Adrenal gland (tissue), 5 donors: ENCODE results near the gene MBOAT1.

Experiments used
- POLR2A ChIP-seq, 2 donors: fragments of 450-650 bp; IDR thresholded peaks; one replicate each; pipeline ENCODE4 v1.6.1; 2017; ENCODE audit warnings: antibody characterized with exemption in 2 of 2, mild to moderate bottlenecking in 2 of 2, moderate library complexity in 1 of 2
- TF ChIP-seq, protein P1 (sequence below), 6 experiments: fragments of 450-650 bp in 4 of 6; fragments of 200-600 bp in 2 of 6; sonication (generic) in 1 of 6; IDR thresholded peaks; 1 replicate in 5 of 6; 2 replicates in 1 of 6; pipeline versions ENCODE4 v1.5.1 to v1.8.0; 2016 to 2021; ENCODE audit warnings: antibody characterized with exemption in 6 of 6, mild to moderate bottlenecking in 2 of 6, moderate library complexity in 1 of 6
- donor health status: DM: no; HTN: no; CAD: no.

DNA sequence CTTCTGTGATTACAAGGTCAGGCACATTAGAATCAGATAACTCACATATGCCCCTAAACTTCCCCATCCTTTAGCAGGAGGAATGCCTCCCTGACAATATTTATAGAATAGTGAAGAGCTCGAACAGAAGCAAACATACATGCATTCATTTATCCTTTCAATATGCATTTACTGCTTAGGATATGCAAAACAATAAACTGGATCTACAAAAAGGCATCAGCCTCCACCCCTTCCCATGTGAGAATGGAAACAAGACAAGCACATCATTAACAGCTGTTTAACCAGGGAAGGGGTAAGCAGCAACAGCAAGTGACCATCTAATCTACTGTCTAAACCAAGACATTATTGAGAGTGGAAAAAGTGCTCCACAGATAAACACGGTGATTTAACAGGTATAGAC is 107.6 kb downstream of the MBOAT1 start:
- TF ChIP-seq, protein P1, sequence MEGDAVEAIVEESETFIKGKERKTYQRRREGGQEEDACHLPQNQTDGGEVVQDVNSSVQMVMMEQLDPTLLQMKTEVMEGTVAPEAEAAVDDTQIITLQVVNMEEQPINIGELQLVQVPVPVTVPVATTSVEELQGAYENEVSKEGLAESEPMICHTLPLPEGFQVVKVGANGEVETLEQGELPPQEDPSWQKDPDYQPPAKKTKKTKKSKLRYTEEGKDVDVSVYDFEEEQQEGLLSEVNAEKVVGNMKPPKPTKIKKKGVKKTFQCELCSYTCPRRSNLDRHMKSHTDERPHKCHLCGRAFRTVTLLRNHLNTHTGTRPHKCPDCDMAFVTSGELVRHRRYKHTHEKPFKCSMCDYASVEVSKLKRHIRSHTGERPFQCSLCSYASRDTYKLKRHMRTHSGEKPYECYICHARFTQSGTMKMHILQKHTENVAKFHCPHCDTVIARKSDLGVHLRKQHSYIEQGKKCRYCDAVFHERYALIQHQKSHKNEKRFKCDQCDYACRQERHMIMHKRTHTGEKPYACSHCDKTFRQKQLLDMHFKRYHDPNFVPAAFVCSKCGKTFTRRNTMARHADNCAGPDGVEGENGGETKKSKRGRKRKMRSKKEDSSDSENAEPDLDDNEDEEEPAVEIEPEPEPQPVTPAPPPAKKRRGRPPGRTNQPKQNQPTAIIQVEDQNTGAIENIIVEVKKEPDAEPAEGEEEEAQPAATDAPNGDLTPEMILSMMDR (IDR thresholded peaks at IDR 0.05) = no peak
- TF ChIP-seq POLR2A (IDR thresholded peaks at IDR 0.05) = no peak
